DMS79 (cell line): ENCODE data around the gene NOC4L.
"Not testable (repeated sequence)": the region's sequence is repeated elsewhere in the genome, so short reads cannot be mapped to it uniquely, and the experiment has no call there.

Experiments
- DNase-seq: peaks from one replicate; lab custom pipeline; 2025; lab: John Stamatoyannopoulos, UW

Gene NOC4L

DNA sequence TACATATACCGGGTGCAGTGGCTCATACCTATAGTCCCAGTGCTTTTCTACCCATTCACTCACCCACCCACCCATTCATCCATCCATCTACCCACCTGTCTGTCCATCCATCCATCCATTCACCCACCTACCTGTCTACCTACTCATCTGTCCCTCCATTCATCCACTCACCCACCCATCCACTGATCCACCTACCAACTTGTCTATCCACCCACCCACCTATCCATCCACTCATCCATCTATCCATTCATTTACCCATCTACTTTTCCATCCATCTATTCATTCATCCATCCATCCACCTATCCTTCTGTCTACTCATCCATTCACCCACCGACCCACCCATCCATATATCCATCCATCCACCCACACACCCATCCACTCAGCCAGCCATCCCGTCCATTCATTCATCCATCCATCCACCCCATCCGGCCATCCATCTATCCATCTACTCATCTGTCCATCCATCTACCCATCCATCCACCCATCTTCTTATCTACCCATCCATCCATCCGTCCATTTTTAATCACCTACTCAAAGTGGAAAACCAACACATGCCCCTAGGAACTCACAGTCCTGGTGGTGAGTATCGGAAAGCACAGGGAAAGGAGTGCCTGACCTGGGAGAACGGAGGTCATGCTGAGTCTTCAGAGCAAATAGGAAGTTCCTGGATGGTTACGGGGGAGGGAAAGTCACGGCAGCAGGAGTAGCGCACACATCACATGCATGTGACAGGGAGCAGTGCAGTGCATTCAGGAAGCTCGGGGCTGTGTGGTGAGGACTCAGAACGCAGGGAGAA is 20.1 kb upstream of the NOC4L start:
- no peak for DNase-seq

DNA sequence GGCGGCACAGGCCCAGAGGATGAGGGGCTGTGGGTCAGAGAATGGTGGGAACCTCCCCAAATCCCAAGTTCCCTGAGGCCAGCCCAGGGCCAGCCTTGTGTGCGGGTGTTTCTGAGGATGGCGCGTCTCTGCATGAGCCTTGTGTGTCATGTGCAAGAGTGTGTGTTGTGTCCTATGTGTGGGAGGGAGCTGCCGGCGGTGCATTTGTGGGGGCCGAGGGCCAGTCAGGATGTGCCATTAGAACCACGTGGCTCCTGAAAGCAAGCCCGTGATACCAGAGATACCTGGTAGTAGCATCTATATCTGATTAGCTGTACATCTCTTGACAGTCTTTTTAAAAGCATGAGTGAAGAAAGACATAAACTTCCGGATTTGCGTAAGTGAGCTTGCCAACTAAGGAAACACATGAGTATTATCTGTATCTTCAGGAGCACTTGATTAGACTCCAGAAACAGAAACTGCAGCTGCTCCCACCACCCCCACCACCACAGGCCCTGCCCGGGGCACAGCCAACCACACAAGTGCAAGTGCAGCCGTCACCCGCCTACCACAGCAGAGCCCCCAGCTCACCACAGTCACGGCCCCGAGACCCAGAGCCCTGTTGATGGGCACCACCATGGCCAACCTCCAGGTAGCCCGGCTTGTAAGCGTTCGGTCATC is 19.4 kb upstream of the NOC4L start:
- no peak for DNase-seq

DNA sequence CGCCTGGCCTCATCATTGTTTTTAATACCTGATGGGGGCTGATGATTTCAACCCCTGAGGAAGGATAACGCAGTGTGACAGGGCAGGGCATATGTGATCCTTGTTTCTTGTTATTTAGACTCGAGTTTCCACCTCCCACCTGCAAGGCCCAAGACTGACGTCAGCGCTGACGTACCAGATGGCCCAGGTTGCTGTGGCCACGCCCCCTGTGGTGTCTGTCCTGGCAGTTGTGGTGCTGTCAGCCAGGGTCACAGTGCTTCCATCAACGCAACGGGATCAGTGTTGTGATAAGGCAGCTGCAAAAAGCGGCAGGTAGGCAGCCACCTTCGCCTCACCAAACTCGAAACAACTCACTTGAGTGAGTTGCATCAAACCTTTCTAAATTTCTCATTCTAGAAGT is 18.5 kb upstream of the NOC4L start:
- no peak for DNase-seq

DNA sequence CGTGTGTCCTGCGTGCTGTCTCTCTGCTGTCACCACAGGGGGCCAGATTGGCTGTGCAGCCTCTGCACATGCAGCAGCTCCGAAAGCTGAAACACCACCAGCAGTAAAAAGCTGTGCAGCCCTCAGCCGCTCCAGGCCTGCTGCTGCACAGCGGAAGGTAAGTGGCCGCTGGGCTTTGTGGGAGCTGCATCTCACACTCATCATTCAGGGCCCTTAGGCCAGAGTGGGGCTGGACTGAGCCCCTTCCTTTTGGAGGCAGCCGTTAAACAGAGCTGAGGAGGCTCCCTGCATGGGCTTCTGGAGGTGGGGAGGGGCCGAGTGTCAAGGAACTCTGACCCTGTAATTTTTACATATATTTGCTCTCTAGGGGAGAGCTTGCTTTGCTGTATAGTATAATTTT is 17.2 kb upstream of the NOC4L start:
- no peak for DNase-seq

DNA sequence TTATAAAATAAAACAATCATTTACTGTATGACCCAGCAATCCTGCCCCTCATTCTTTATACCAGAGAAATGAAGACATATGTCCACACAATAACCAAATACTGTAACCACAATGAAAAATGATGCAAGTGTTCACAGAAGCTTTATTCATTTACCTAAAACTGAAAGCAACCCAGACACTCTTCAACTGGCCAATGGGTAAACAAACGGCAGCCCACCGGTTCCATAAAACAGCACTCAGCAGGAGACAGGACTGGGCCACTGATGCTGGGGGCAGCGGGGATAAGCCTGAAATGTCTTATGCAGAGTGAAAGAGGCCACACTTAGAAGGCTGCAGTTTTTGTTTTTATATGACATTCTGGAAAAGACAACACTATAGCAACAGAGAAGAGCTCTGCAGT is 15.2 kb upstream of the NOC4L start:
- DNase-seq, result no peak

DNA sequence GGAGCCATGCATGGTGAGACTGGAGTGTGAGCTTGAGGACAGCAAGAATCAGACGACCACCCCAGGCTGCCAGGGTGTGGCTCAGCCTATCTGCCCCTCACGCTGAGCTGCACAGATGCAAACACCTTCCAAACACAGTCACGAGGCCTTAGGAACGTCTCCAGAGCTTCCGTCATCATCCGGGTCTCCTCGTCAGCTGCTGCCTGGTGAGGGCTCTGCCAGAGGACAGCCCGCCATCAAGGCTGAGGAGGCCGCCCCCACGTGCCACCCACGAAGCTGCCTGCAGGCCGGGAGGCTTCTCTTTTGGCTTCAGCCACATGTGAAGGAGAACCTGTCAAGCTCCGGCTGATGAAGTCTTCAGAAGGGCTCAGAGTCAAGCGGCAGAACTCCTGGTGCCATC is 13.6 kb upstream of the NOC4L start:
- DNase-seq, result no peak

DNA sequence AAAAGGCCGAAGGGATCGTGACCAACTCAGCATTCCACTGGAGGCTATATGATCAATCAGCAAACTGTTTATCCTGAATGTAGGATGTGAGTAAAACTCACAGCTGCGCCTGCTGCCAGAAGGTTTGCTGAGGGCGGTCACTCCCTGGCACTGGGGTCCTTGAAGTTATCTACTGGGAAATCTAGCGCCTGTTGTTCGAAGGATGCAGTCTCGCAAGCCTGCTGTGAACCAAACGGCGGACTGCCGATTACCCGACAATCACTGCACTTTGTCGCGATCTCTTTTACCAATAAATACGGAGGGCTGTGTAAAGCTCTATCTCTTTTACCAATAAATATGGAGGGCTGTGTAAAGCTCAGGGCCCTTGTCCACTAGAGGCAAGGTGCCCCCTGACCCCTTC is 13.0 kb upstream of the NOC4L start:
- DNase-seq, result no peak

DNA sequence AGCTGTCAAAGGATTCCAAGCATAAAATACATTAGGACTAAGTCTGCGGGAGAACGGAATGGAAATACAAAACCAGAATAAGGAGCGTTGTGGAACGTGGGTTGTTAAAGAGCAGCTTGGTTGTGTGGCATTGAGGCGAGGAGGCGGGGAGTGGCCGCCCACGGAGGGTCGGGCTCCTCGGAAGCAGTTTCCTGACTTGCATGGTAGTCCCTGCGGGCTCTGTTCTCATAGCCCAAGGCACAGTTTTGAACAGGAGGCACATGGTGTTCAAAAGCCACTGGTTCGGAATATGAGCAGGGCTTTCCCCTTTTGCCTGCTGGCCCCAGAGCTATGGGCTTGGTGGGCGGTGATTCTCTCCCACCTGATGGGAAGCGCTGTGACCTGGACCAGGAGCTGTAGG is 12.3 kb upstream of the NOC4L start:
- DNase-seq, result no peak

DNA sequence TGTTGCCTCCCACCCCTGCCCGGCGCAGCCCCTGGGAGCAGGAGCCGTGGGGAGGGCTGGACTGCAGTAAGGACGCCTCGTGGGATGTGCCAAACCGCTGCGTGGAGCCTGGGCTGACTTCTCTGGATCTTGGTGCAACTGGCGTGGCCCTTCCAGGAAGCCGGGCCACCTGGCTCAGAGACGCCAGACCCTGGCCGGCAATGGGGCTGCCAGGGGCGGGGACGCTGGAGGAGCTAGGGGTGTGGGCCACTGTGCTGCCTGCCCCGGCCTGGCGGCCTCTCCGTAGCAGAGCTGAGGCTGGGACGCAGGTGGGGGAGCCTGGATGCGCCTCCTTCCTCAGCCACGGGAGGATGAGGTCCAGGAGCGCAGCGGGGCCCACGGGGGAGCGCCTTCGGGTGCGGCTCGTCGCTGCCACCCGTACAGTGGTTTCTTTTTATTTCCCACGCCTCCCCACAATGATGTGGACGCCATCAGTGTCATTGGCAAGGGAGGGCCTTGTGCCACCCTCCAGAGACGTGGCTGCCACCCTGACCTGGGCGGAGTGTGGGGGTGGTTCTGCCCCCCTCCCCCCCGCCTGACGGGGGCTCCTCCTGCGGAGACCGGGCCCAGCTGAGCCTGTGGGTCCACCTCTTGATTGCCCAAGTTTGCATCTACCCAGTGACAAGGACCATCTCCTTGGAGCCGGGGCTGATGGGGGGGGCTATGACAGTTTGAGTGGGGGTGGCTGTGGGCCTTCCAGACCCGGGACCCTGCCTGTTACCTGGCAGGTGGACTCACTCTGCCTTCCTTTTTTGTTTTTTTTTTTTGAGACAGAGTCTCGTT is 11.4 kb upstream of the NOC4L start:
- no peak for DNase-seq

DNA sequence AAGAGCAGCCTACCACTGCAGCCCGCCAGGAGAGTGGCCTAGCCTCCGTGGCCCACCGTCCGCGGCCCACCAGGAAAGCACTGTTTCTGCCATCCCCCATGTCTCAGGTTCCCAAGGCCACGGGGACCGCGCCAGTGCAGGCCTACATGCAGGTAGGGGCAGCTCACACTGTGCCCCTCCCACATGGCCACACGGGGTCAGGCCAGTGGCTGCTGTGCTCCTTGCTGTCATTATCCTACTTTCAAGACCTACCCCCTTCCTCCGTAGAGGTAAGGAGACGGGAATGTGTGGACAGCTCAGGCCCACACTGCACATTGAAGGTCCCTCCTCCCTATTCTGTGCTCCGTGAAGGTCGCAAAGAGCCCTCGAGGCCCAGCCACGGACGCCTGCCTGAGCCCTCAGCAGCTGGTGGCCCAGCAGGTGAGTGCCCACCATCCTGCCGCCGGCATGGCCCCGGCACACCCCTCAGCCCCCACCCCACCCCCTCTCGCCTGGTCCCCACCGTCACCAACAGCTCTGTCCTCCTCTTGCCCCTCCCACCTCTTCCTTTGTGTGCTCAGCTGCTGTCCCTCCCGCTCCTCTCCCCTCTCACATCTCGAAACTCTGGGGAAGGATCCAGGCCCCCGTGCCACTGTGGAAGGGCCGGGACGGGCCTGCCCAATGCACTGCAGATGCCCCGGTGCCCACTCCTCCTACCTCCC is 10.2 kb upstream of the NOC4L start:
- DNase-seq, result no peak

DNA sequence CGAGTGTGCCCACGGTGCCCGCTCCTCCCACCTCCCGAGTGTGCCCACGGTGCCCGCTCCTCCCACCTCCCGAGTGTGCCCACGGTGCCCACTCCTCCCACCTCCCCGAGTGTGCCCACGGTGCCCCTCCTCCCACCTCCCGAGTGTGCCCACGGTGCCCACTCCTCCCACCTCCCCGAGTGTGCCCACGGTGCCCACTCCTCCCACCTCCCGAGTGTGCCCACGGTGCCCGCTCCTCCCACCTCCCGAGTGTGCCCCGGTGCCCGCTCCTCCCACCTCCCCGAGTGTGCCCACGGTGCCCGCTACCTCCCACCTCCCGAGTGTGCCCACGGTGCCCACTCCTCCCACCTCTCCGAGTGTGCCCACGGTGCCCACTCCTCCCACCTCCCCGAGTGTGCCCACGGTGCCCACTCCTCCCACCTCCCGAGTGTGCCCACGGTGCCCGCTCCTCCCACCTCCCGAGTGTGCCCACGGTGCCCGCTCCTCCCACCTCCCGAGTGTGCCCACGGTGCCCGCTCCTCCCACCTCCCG is 9.5 kb upstream of the NOC4L start:
- DNase-seq, result not testable (repeated sequence)

DNA sequence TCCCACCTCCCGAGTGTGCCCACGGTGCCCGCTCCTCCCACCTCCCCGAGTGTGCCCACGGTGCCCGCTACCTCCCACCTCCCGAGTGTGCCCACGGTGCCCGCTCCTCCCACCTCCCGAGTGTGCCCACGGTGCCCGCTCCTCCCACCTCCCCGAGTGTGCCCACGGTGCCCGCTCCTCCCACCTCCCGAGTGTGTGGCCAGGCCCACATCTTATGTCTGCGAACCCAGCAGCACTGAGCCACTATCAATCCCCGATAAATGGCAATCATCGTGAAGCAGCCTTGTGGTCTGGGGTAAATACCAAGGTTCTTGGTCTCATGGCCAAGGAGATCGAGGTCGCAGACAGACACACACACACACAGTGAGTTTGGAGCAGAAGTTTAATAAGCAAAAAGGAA is 8.0 kb upstream of the NOC4L start:
- not testable (repeated sequence) for DNase-seq

DNA sequence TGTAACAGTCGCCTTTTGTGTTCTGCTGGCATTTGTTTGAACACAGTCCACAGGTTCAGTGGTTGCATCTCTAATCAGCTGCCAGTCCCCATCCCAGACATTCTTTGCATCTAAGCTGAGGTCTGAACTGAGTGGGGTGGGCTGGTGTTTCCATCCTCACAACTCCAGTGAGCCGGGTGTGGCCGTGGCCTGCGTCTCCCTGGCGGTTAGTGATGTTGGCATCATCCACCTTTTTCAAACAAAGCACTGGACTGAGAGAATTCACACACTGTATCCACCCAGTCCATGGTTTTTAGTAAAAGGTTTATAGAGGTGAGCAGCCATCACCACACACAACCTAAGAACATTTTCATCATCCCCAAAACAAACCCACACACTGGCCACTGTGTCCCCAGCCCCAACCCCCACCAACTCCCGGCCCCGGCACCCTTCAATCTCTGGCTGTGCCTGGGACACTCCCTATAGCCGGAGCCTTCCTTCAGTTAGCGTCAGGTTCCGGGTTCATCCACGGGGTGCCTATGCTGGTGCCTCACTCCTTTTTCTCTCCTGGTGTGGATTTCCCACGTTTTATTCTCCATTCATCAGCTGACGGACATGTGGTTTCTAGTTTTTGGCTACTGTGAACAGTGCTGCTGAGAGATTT is 6.7 kb upstream of the NOC4L start:
- DNase-seq, result no peak

DNA sequence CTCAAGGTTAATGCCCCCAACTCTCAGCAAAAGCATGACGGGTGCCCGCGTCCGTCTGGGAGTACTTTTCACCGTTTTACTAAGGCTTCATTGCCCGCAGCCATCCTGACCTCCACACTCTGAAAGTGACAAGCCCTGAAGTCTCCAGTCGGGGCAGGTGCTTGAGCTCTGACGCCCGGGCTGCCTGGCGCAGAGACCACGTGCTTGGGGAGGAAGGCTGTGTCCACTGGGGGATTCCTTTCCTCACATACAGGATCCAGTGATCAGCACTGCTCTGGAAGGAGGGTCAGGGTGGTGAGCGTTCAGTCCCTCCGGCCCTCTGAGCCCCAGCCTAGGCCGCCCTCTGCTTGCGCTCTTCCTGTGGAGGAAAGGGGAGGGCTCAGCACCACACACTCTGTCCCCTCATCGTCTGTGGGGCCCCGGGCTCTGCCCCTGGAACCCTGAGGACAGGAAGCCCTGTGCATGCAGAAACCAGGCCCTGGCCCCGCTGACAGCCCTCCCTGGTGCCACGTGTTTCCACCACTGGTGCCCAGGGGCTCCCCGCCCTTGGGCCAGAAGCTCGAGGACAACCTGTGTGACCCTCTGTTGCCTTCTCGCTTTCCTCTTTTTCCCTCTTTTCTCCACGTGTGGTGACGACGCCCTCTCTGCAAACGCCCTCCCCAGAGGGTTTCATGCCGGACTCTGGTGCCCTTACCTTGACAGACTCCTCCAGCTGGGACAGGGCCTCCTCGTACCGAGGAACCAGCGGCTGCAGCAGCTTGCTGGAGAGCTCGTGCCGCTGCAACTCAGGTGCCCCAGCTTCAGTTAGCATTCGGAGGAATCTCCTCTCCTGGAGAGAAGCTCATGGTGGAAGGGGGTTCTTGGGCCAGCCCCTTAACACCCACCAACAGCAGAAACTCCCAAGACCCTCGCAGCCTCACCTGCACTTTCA is 5.1 kb upstream of the NOC4L start:
- no peak for DNase-seq

DNA sequence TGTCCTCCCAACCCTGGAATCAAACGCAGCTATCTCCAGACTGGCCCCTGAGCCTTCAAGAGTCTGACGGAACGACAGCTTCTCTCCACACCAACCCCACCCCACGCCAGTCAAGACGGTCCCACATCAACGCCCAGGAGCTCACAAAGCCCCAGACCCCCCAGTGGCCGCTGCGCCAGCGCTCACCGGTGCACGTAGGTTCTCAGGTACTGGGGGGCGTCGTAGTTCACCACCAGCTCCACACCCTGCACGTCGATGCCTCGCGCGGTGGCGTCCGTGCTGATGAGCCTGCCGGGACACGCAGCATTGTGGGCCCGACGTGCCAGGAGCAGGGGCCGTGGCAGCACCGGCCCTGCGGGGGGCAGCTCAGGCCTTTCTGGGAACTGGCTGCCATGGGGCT is 4.3 kb upstream of the NOC4L start:
- DNase-seq, result no peak

DNA sequence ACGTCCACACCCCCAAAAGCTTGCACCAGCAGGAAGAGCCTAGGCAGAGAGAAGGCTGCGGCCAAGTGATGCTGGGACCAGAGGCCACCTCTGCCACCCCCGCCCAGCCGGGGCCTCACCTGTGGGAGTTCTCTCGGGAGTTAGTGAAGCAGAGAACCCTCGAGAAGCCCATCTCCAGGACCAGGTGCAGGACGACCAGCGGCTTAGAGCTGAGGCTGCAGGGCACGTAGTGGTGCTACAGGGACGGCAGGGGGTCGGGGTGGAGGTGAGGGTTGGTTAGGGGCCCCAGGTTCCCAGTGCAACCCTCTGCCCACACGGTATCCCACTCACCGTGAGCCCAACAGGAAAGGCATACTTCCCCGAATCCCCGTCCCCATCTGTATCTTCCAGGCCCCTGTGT is 3.8 kb upstream of the NOC4L start:
- DNase-seq, result no peak

DNA sequence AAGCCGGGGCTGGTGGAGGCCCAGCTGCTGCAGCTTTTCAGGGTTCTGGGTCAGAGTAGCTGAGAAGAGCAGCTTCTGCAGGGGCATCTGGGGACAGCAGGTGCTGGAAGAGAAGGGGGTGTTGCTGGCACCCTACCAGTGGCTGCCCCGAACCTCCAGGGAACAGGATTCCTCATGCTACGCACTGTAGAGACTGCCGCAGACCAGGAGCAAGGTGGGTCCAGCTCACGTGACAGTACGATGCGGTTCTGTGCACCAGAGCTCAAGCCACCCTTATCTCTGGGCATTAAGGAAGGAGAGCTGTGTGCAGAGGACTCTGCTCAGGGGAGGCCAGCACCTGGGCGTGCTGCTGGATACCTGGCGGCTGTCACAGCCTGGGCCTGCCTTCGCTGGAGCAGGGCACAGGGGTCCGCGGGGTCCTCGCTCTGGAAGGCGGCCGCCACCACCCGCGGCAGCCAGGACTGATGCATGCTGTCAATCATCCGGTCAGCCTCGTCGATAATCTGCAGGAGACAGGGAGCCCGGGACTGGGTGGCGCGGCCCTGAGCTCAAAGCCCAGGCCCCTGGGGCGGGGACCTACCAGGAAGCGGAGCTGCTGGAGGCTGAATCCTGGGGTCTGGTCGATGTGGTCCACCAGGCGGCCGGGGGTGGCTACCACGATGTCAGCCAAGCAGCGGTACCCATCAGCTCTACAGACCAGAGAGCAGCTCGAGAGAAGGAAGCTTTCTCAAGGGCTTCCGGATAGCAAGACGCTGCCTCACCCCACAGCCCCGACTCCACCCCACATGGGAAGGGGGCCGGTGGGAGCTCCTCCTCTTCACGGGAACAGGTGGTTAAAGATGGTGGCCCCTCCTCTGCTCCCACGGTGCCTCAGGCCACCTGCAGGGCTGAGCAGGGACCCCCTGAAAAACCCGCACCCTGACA is 3.1 kb upstream of the NOC4L start:
- DNase-seq, result no peak

DNA sequence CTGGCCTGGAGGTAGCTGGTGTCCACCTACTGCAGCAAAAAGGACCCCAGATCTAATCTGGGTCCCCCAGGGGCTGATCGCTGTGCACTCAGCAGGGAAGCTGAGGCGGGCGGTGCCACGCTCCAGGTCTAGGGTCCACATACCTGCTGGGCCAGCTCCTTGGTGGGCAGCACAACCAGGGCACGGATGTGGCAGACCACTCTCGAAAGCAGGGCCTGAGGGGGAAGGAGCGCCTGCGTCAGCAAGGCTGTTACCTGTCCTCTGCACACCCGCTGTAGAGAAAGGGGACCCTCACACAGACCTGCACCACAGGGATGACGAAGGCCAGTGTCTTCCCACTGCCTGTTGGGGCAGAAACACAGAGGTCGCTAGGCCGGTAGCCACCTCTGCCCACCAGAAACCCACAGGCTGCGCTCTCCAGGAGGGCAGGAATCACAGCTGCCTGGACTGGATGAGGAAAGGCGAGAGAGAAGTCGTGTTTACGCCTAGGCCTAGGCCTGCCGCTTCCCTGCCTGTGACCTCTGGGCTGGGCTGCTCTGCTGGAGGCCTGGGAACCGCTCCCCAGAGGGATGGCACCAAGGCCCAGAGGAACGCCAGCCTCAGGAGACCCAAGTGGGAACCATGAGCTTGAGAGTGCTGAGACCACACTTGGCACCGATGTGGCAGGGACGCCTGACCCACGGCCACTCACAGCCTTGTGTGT is 2.1 kb upstream of the NOC4L start:
- DNase-seq, result no peak
